ENCODE measurements around the gene ZC3H8.
"Not testable (repeated sequence)": the region's sequence is repeated elsewhere in the genome, so short reads cannot be mapped to it uniquely, and the experiment has no call there.

The ZC3H8 gene

DNA sequence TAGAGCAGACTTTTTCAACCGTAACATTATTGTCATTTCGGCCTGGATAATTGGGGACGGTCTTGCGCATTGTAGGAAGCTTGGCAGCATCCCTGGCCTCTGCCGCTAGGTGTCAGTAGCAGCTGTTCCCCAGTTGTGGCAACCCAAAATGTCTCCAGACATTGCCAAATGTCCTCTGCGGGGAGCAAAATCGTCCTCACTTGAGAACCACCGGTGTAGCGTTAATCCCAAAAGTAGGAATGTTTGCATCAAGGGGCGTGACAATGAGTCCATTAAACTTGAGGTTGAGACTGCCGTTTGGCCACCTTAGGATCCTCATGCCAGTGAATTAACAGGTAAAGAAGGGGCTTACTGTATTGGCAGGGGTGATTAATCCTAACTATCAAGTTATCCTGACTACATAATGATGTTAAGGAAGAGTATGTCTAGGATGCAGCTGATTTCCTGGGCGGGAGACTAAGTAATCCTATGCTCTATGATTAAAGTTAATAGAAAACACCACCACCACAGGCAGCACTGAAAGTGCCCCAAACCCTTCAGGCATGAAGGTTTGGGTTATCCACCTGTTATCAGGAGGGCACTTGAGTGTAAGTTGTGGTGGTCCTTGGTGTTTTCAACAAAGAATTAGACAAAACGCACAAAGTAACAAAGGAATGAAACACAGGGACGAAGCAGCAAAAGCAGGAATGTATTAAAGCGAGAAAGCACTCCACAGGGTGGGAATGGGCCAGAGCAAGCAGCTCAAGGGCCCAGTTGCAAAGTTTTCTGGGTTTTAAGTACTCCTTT, 4.9 kb upstream of the ZC3H8 start:
- DNase-seq = peak; percentile 37

DNA sequence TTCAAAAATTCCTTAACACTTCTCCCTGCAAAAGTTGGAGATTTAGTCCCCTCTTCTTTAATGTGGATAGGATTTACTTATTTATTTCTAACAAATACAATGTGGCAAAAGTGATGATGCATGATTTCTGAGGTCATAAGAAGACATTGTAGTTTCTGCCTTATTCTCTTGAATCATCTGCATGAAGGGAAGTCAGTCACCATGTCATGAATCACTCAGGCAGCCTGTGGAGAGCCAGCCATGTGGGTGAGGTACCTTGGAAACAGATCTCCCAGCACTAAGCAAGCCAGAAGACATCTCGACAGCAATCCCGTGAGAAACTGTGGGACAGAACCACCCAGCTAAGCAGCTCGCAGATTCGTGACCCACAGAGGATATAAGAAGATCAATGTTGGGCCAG, 2.7 kb upstream of the ZC3H8 start:
- DNase-seq = no peak

DNA sequence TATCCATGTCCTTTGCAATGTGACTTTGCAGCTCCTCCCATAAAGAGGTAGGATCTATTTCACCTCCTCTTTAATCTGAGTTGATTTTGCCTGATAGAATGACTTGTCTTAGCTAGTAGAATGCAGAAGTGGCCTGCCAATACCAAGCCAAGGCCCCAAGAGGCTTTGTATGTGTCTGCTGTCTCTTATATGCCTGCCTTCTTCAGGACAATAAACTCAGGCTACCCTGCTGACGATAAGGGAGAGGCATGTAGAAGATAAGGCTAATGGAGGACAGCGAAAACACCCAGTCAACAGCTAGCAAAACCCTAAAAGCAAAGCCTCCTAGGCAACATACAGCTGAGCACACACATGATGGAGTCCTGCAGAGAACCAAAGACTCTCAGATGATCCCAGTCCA, 1.8 kb upstream of the ZC3H8 start:
- DNase-seq = no peak

DNA sequence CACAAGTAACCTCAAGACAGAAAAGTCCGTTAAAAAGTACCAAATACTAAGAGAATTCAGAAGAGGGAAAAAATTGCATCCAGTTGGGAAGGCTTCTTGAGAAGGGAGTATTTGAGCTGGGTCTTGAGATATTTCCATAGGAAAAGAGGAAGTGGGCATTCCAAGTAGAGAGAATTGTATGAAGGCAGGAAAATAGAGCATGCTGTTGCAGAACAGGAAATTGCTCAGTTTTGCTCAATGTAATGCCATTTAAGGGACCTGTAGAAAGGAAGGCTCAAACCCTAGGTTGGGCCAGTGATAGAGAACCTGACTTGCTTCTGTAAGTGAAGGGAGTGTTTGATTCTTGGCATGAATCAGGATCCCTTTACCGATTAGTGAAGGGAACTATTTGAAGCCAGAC, 1.0 kb upstream of the ZC3H8 start:
- DNase-seq = no peak

DNA sequence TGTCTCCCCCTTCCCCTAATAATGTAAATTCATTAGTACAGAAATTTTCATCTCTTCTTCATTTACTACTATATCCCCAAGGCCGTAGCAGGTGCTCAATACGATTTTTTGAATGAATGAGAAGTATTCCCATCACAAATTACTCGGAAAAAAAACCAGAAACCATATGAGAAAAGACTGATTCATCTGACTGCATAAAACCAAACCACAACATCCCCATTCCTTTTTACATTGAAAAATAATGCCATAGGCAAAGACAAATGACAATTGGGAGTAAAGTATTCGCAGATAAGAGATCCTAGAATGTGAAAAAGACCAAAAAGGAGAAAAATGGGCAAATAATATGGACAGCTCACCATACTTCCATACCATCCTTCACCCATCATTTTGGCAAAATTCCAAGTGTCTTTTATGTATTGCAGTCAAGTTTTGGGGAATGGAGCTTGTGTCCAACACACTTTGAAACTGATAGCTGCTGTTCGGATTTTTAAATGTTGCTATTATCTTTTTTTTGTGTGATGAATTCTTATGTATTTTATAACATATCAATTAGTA, 1.5 kb downstream of the ZC3H8 start:
- no peak for DNase-seq

DNA sequence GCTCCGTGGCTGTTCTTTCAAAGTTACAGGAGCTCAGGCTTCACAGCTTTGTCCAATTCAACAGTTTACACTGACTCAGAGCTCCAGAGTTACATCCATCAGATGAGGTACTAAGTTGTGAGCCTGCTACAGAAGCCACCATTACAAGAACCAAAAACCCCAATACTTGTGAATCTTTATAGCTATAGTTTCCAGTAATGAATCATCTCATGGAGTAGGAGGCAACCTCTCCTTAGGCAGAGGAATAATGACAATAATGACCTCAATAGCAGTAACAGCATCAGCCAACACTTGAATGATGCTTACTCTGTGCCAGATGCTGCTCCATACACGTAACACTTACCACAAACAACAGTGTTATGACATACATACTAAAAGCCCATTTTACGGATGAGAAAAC, 3.6 kb downstream of the ZC3H8 start:
- DNase-seq = no peak

DNA sequence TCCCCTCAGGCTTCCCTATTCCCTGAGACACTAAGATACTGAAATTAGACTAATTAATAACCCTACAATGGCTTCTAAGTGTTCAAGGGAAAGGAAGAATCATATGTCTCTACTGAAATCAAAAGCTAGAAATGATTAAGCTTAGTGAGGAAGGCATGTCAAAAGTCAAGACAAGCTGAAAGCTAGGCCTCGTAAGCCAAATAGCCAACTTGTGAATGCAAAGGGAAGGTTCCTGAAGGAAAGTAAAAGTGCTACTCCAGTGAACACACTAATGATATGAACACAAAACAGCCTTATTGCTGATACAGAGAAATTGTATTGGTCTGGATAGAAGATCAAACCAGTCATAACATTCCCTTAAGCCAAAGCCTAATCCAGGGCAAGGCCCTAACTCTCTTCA, 10.0 kb downstream of the ZC3H8 start:
- DNase-seq = no peak

DNA sequence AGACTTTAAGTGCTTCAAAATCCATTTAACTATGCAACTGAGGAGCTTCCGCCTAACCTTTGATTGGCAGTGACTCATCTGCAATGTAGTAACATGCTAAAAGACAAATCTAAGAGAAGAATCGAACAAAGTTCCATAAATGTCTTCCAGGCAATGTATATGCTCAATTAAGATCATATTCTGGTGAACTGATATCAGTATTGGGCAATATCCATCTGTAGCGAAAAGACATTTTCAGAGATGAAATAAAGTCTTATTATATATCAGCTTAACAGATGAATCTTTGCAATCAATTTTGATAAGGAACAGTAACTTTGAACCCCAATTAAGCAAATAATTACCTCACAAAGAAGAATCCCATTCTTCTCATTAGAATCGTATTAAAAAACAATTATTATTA, 11.6 kb downstream of the ZC3H8 start:
- DNase-seq = no peak

DNA sequence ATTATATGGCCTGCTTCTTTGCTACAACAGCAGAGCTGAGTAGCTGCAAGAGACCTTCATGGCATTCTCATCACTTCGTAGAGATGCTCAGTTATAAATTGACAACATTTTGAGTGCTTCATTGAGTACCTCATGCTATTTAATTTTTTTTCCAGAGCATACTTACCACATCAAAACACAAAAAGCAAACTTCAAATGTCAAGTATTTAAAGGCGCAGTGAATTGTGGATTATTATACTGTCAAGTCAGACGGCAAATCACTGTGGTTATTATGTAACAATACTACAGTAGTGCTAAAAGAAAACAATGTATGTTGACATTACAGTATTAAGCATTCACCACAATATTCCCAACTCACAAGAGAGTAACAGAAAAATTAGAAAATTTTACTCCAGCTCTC, 12.5 kb downstream of the ZC3H8 start:
- no peak for DNase-seq

DNA sequence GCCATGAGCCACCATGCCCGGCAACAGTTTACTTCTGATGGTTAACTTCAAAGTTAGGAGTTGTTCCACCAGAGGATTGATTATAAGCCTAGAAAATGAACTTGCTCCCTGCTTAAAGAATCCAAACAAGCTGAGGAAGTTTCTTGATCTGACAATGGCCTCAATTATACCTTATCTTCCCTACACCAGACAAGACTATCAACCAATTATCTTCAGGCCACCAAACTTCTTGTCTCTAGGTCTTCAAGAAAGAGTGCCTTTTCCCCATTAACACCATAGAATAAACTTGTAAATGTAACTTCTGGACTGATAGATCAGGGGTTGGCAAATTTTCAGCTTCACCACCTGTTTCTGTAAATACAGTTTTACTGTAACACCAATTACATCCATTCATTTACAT, 15.0 kb downstream of the ZC3H8 start:
- DNase-seq = no peak

DNA sequence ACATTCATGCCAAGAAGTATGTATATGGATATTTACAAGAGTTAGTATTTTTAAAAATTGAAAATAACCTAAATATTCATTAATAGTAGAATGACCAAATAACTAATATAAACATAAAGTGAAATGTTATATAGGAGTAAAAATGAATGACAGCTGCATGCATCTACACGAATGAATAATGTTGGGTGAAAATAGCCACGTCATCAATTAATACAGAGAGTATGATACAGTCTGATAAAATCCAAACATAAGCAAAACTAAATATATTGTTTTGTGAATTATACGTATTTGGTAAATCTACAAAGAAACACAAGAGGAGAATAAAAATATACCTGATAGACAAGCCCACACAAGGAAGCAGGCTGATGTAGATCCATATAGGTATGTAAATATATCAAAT, 24.5 kb downstream of the ZC3H8 start:
- DNase-seq = no peak

DNA sequence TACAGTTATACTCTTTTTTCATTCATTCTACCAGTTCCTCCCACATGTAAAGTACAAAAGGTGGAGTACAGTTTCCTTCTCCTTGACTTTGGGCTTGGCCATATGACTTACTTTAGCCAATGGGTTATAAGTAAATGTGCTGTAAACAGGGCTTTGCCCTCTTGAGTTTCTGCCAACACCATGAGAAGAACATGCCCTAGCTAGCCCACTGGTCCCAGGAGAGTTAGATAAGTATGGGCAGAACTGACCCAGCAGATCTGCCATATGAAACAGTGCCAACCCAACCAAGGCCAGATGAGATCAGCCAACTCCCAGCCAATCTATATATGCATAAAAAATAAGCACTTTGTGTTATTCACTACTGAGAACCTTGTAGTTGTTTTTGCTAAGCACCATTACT, 25.5 kb downstream of the ZC3H8 start:
- no peak for DNase-seq

DNA sequence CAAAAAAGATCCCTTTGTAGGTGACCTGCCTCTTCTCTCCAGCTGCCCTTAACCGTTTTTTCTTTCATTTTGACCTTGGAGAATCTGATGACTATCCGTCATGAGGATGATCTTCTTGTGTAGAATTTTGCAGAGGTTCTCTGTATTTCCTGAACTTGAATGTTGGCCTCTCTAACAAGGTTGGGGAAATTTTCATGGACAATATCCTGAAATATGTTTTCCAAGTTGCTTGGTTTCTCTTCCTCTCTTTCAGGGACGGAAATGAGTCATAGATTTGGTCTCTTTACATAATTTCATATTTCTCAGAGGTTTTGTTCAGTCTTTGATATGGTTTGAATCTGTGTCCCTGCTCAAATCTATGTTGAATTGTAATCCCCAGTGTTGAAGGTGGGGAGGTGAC, 34.0 kb downstream of the ZC3H8 start:
- no peak for DNase-seq

DNA sequence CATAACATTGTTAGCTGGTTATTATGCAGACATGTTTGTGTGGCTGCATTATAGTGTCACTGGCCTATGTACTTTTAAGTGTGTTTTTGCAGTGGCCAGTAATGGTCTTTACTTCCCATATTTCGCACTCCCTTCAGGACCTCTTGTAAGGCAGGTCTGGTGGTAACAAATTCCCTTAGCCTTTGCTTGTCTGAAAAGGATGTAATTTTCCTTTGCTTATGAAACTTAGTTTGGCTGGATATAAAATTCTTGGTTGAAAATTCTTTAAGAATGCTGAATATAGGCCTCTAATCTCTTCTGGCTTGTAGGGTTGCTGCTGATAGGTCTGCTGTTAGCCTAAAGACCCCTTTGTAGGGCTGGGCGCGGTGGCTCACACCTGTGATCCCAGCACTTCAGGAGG, 34.7 kb downstream of the ZC3H8 start:
- no peak for DNase-seq

DNA sequence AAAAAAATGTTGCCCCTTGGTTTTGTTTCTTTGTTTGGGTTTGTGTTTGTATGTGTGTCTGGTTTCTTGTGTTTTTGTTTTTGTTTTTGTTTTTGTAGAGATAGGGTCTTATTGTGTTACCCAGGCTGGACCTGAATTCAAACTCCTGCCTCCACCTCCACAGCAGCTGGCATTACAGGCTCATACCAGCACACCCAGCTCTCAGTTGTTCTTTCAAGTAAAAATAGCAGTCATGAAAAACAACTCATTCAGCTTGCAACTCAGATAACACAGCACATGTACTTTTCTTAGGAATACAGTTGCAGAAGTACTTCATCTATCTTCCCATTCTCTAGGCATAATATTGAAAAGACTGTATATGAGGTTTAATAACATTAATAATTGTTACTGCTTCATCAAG, 37.0 kb downstream of the ZC3H8 start:
- DNase-seq = no peak

DNA sequence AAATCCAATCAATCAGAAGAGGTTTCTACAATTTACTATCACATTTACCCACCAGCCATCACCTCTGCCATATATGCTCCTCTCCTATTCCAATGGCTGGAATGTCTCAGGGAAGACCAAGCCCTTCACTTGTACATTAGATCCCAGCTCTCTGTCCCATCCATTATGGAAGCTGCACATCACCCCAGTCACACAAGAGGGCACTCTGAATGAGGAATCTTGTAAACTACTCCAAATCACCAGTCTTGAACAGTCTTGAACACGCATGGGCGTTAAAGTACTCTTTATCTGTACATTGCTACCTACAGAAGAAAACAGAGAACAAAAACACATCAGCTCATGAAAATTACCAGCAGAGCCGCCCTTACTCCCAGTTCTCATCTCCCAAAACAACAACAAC, 38.7 kb downstream of the ZC3H8 start:
- DNase-seq = no peak

DNA sequence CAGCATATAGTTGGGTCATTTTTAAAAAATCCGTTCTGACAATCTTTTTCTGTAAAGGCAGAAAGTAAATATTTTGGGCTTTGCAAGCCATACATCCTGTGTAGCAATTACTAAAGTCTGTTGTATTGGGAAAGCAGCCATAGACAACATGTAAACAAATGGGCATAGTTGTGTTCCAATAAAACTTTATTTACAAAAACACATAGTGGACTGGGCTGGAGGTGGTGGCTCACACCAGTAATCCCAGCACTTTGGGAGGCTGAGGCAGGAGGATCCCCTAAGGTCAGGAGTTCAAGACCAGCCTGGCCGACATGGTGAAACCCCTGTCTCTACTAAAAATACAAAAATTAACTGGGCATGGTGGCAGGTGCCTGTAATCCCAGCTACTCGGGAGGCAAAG, 46.9 kb downstream of the ZC3H8 start:
- not testable (repeated sequence) for DNase-seq

DNA sequence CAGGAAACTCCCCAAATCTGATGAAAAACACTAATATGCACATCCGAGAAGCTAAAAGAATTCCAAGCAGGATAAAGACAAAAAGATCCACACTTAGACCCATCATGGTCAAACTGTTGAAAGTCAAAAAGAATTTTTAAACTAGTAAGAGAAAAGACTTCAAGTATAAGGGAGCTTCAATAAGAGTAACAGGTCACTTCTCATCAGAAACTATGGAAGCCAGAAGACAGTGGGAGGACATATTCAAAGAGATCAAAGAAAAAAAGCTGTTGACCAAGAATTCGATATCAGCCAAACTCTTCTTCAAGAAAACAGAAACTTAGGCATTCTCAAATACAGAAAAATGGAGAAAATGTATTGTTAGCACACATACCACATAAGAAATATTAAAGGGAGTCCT, 50.4 kb downstream of the ZC3H8 start:
- DNase-seq = peak; percentile 31

DNA sequence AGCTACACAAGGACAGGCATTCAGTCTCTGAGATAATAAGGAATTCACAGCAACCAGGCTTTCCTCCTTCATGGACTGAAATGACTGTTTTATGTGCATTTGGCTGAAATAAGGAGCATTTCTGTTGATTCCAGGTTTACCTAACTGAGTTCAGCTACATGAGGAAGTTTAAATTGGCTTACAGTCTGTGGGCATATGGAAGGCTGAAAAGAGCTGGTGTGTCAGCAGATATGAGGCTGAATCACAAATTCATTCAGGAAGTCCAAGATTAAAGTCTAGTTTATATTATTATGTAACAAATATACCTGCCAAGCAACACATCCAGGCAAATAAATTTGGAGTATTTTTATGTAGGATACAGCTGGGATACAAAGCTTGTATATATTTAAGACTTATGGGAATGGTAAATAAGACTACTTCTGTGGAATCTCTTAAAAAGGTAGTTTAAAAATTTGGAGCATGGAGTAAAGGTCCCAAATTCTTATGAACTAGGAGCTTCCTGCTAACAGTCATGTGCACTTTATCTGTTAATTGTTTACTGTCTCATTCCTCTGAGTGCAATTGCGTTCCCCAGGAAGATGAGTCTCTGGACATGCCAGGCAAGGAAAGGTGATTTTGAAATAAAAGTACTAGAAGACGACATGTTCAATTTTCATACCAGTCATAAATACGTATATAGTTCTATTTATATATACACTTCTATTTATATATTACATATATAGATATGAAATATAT, 53.0 kb downstream of the ZC3H8 start:
- no peak for DNase-seq

DNA sequence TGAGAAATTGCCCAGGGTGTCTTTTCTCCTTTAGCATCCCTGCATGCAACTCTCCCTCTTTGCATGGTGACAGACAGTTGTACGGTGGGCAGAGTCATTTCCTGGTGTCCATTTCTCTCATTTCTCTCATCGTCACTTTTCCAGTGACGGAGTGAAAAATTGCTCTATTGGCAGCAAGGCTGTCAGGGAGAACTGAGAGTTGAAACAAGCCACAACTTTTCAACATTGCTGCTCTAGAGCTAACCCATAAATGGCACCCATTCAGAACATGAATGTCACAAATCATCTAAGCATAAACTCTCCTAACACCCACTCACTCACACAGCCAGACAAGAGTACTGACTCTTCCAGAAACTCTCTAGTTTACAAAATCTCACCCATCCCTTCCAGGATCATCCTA, 55.7 kb downstream of the ZC3H8 start:
- DNase-seq = no peak

DNA sequence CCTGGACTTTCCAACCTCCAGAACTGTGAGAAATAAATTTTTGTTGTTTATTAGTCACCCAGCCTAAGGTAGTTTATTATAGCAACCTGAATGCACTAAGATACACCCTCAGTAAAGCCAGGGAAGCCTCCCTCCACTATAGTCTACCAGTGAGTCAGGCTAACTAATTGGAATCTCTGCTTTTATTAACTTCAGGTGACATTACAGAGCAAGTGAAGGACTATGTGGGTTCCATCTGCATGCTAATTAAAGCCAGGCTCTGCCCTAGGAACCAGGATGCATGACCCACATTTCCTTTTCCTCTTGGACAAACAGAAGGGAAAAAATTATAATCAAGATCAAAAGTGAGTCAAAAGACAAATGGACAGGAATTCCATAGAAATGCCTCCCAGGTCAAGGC, 56.1 kb downstream of the ZC3H8 start:
- no peak for DNase-seq

DNA sequence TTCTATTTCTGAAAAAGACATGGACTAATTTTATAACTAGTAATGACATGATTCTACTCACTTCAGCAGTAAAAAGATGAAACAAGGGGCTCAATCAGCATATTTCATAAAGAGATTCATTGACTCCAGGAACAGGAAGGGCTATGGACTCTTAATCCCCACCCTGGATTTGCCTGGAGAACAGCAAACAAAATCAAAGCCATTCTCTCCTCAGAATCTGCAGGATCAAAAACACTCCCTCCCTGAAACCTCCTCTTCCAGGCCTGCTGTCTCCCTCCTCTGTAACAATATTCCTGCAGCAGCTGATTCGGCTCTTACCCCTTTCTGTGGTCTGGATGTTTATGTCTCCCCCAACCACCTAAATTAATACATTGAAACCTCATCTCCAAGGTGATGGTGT, 57.0 kb downstream of the ZC3H8 start:
- no peak for DNase-seq

DNA sequence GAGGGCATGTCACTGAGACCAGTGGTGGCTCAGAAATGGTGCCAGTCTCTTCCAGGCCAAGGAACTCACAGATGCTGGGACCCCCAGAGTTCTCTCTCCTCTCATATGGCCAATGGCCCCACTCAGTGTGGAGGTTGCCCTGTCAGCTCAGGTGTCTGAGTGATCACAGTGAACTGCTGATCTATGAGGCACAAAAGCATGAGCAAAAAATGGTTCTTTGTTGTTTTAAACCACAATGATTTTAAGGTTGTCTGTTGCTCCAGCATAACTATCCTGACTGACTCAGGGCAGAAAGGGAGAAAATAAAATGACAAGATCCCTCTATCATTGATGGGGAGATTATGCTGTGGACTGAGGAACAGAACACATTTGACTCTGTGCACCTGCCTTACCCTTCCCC, 58.9 kb downstream of the ZC3H8 start:
- no peak for DNase-seq

DNA sequence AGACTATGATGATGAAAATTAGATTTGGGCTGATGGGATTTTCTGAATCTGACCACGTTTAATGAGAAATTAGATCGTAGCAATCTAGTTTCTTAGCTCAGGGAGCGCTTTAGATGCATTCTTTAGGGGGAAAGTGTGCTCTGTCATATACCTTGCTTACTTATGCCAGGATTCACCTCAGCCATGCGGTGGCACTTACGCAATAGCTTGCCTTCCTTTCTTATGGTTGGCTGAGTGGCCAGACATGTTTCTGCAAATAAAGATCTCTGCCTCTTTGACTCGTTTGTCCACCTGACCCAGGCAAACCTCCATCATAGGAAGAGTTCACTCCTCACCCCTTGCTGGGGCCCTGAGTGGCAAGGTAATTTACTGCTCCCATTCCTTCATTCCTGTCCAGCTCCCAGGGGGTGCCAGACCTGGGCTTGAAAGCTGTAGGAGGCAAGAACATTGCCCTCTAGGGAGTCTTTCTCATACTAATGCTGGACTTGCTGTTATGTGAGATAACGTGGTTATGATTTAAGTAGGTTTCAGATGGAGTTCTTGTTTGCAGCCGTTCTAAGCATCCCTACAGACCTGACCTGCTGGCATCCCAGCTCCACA, 59.6 kb downstream of the ZC3H8 start:
- DNase-seq = no peak
